ENCODE data around the gene GALNT18. TPM values are rescaled to one million over a fixed set of nuclear protein-coding genes. Genes with fewer than 3 reads are reported as not detected.

Gene GALNT18
- polyA plus RNA-seq, 1 donor = 10.4 TPM

- no peak for DNase-seq
Observed at GRCh38 chr11:11338304-11338703, 283.5 kb downstream of the GALNT18 start.

GRCh38 chr11:11336664-11337063, 285.1 kb downstream of the GALNT18 start:
- DNase-seq = no peak

- DNase-seq = no peak
Observed at GRCh38 chr11:11335043-11335442, 286.8 kb downstream of the GALNT18 start.

GRCh38 chr11:11334607-11335006, 287.2 kb downstream of the GALNT18 start:
- no peak for DNase-seq

GRCh38 chr11:11332141-11332710, 289.6 kb downstream of the GALNT18 start:
- no peak for DNase-seq

- no peak for DNase-seq
Observed at GRCh38 chr11:11329062-11329806, 292.6 kb downstream of the GALNT18 start.

GRCh38 chr11:11324090-11324489, 297.7 kb downstream of the GALNT18 start:
- DNase-seq = no peak

GRCh38 chr11:11322101-11322500, 299.7 kb downstream of the GALNT18 start:
- DNase-seq = no peak

GRCh38 chr11:11320825-11321224, 301.0 kb downstream of the GALNT18 start:
- DNase-seq = no peak

- no peak for DNase-seq
Observed at GRCh38 chr11:11318961-11319360, 302.8 kb downstream of the GALNT18 start.

GRCh38 chr11:11318461-11318860, 303.3 kb downstream of the GALNT18 start:
- DNase-seq = no peak

- DNase-seq = no peak
Observed at GRCh38 chr11:11316651-11317230, 305.1 kb downstream of the GALNT18 start.

- no peak for DNase-seq
Observed at GRCh38 chr11:11313902-11314692, 307.7 kb downstream of the GALNT18 start.

- DNase-seq = no peak
Observed at GRCh38 chr11:11313426-11313825, 308.4 kb downstream of the GALNT18 start.

GRCh38 chr11:11312738-11313137, 309.1 kb downstream of the GALNT18 start:
- DNase-seq = no peak

- DNase-seq = no peak
Observed at GRCh38 chr11:11311169-11311568, 310.6 kb downstream of the GALNT18 start.

- DNase-seq = no peak
Observed at GRCh38 chr11:11309906-11310305, 311.9 kb downstream of the GALNT18 start.

- DNase-seq = no peak
Observed at GRCh38 chr11:11308249-11308648, 313.6 kb downstream of the GALNT18 start.

- DNase-seq = no peak
Observed at GRCh38 chr11:11306855-11307254, 314.9 kb downstream of the GALNT18 start.

- no peak for DNase-seq
Observed at GRCh38 chr11:11304550-11304949, 317.3 kb downstream of the GALNT18 start.

- no peak for DNase-seq
Observed at GRCh38 chr11:11302565-11302964, 319.2 kb downstream of the GALNT18 start.

GRCh38 chr11:11301212-11301611, 320.6 kb downstream of the GALNT18 start:
- DNase-seq = no peak

GRCh38 chr11:11297578-11297977, 324.2 kb downstream of the GALNT18 start:
- no peak for DNase-seq
